ENCODE data around the gene CABP1.

The CABP1 gene

DNA sequence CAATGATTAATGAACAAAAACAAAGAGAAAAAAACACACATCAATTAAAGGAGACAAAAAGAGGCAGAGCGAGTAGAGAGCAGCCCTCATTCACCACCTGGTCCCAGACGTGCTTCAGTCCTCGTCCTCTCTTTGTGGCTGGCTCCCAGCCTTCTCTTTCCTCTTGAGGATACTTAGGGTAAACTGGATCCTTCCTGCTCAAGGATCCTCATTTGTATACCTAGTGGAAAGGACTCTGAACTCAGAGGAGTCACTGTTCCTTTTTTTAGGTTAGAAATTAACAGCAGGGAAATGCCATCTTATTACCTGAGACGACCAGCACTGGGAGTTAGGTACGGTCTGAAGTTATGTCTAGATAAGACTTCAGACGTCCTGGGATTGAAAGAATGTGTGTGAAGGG lies 56.2 kb downstream of the CABP1 start:
- no peak for DNase-seq (ENCODE audit: low read depth)

- DNase-seq (ENCODE audit: low read depth): no peak
These were observed 56.9 kb downstream of the CABP1 start for GRCh38 chr12:120697344-120697743.

GRCh38 chr12:120698665-120699064 lies 58.2 kb downstream of the CABP1 start:
- DNase-seq (ENCODE audit: low read depth): no peak

- DNase-seq (ENCODE audit: low read depth): no peak
These were observed 59.1 kb downstream of the CABP1 start for GRCh38 chr12:120699553-120699952.

DNA sequence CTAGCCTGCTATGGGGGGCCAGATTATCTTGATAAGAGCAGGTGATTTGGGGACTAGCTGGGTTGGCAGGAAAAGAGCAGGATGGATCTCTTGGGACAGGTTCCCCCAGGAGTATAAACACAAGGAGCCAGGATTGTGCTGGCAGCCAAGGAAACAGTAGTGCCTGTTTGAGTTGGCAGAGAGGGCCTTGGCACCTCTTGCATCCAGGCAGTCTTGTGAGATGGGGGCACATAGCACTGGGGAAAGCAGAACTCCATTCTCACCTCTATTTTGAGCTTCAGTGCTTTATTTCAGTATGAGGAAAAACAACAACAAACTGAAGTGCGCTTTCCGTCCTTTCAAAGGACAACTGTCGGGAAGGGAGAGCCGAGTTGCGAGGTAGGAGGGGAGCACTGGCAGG lies 60.5 kb downstream of the CABP1 start:
- no peak for DNase-seq (ENCODE audit: low read depth)

GRCh38 chr12:120702637-120703036 lies 62.2 kb downstream of the CABP1 start:
- no peak for DNase-seq (ENCODE audit: low read depth)

DNA sequence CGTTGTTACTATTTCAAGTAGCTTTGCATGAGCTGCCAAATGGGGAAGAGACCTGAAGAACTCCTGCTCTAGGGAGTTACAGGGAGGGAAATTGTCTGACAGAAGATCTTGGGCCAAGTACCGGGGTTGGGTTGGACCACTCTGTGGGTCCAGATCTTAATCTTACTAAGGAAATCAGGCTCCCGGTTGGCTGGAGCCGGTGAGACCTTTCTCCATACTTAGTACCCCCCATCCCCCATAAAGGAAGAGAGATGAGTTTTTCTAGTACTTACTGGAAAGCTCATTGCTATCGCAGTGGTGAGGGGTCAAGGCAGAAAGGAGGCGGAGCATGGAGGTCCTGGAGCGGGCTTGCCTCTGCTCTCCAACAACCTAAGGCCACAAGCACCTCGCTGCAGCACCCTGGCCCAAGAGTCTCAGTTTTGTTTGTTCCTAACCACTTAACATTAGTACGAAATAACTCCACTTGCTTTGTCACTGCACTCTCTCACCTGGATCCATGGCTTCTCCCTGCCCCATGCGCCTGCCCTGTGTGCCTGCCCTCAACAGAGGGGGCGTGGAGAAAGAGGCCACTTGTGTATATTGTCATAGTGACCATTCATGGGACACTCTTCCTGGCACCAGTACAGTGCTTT lies 63.0 kb downstream of the CABP1 start:
- DNase-seq (ENCODE audit: low read depth): no peak

GRCh38 chr12:120705618-120706017 lies 65.2 kb downstream of the CABP1 start:
- DNase-seq (ENCODE audit: low read depth): no peak

- no peak for DNase-seq (ENCODE audit: low read depth)
These were observed 65.6 kb downstream of the CABP1 start for GRCh38 chr12:120706029-120706428.

DNA sequence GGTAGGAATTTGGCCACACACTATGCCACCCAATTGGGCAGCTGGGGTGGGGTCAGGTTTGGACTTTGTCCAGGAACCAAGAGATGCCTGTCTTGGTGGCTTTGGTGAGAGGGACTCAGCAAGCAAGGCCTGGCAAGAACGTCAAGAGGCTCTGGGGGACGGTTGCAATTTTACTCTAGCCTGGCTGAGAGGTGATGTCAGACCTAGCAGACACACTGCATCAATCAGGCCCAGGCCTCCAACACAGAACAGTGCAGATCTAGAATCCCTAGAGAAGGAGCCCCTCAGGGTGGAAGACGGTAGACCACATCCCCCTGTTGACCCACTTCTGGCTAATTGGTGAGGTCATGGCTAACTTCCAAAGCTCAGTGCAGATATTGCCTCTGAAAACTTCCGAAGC lies 68.2 kb downstream of the CABP1 start:
- no peak for DNase-seq (ENCODE audit: low read depth)

DNA sequence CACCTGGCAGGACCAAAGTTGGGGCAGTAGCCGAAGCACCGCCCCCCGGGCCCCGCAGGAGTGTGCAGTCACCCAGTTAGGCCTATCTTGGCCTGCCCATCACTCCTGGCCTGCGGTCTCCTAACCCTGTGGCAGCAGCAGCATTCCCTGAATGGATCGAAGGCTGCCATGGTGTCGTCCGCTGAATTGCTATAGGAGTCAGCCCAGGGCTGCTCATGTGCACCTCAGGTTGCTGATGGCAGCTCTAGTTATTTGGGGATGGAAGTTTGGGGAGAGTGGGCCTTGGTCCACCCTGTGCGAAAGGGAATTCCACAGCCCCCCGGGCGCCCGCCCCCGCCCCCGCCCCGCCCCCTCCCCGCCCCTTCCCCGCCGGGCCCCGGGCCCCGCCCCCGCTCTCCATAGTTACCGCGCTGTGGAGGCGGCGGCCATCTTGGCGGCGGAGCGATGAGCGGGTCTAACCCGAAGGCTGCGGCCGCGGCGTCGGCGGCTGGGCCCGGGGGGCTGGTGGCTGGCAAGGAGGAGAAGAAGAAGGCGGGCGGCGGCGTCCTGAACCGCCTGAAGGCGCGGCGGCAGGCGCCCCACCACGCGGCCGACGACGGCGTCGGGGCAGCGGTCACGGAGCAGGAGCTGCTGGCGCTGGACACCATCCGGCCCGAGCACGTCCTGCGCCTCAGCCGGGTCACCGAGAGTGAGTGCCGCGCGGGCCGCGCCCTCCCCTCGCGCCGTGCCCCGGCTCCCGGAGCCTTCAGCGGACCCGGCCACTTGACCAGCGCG lies 69.8 kb downstream of the CABP1 start, which contains the start of gene UNC119B:
Gene UNC119B, plus strand, starts transcription at position 428 of the 774 bp plus-strand sequence. Its CDS starts 17 bp downstream, at position 445.
- DNase-seq (ENCODE audit: low read depth): peak; percentile 68

DNA sequence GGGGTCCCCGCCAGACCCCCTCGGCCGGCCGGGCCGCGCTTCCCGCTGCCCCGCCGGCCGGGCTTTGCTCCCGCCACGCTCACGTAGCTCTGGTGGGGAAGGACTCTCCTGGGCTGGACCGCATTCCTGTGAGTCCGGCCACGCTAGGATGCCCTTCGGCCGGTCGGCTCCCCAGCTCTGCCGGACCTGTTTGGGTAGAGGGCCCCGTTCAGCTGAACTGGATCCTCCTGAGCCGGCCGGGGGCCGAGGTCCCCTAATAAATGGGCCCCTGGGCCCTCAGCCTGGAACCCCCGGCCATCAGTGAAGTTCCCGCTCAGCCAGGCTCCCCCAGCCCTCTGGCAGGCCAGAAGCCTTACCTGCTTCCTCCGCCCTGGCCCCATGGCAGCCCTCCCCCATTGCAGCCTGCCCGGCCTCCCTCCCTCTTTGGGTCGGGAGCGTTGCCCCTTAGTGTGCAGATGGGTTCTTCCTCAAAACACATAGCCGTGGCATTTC lies 70.4 kb downstream of the CABP1 start:
- peak; percentile 9 for DNase-seq (ENCODE audit: low read depth)

GRCh38 chr12:120711411-120711810 lies 71.0 kb downstream of the CABP1 start:
- DNase-seq (ENCODE audit: low read depth): no peak

DNA sequence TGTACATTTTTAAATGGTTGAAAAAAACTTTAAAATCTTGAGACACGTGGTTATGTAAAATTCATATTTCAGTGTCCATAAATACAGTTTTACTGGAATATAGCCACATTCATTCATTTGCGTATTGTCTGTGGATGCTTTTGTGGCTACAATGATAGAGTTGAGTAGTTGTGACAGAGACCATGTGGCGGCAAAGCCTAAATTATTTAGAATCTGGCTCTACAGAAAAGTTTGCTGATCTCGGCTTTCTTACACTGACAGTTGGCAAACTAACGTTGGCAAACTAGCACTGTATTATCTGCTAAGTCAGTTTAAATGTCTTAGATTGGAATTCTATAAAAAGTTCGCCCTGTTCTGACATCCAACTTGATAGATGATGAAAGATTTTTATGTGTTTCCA lies 72.2 kb downstream of the CABP1 start:
- no peak for DNase-seq (ENCODE audit: low read depth)

GRCh38 chr12:120713861-120714482 lies 73.5 kb downstream of the CABP1 start:
- DNase-seq (ENCODE audit: low read depth): peak; percentile 48
